Panc1 (cell line): ENCODE data around the gene TES. TPM values are rescaled to one million over a fixed set of nuclear protein-coding genes. Genes with fewer than 3 reads are reported as not detected.

ENCODE experiments used
- ATAC-seq: fragments of 200-7000 bp; cut with Tn5 transposase; 2 replicates; pipeline ENCODE4 v1.9.1; 2020; ENCODE audit warnings: mild to moderate bottlenecking, moderate library complexity
- BruUV-seq: library from RNA; stranded (reverse); fragments of 400-500 nt; replicated peaks from 2 replicates; lab custom pipeline; 2021; lab: Mats Ljungman, UMichigan
- CTCF ChIA-PET: fragments of 300-600 bp; sonication (Branson Sonifier 250); formaldehyde crosslinking; loops from one replicate; lab custom pipeline; 2022; ENCODE audit warnings: antibody characterized with exemption; lab: Charles Lee
- POLR2A ChIA-PET: fragments of 300-600 bp; sonication (Branson Sonifier 250); formaldehyde crosslinking; loops from one replicate; lab custom pipeline; 2022; ENCODE audit warnings: antibody characterized with exemption; lab: Charles Lee
- DNase-seq: peaks from one replicate; pipeline ENCODE4 v3.0.0-alpha.2; 2010; ENCODE audit warnings: low read depth, low spot score
- H3K27ac ChIP-seq: 2 replicates; pipeline ENCODE4 v1.5.1; 2011; ENCODE audit warnings: mild to moderate bottlenecking, low read length, inconsistent platforms
- H3K27me3 ChIP-seq: fragments of 200-500 bp; sonication (Bioruptor generic); 2 replicates; pipeline ENCODE4 v1.6.0; 2014; ENCODE audit warnings: low read length, inconsistent platforms; ENCODE audit not compliant: control insufficient read depth, insufficient read depth
- H3K36me3 ChIP-seq: fragments of 200-500 bp; sonication (Bioruptor generic); 2 replicates; pipeline ENCODE4 v1.5.1; 2014; ENCODE audit warnings: inconsistent platforms, mild to moderate bottlenecking, low read length, moderate library complexity; ENCODE audit not compliant: control insufficient read depth, insufficient read depth
- H3K4me1 ChIP-seq: 2 replicates; pipeline ENCODE4 v1.5.1; 2011; ENCODE audit warnings: inconsistent platforms, mild to moderate bottlenecking, low read length, moderate library complexity; ENCODE audit not compliant: control insufficient read depth, insufficient read depth
- H3K4me3 ChIP-seq, 2 experiments: 2 replicates each; pipeline ENCODE4 v1.5.1; 2011 to 2012; ENCODE audit warnings: low read depth in 2 of 2, low read length in 2 of 2, mild to moderate bottlenecking in 2 of 2, inconsistent platforms in 1 of 2, moderate library complexity in 1 of 2
- H3K9me3 ChIP-seq: fragments of 200-500 bp; sonication (Bioruptor generic); 2 replicates; pipeline ENCODE4 v1.5.1; 2014; ENCODE audit warnings: low read depth, mild to moderate bottlenecking, inconsistent platforms, low read length, moderate library complexity; ENCODE audit not compliant: control insufficient read depth, insufficient read depth
- CTCF ChIP-seq: fragments of 450-650 bp; IDR thresholded peaks from 2 replicates; pipeline ENCODE4 v1.5.1; 2017; ENCODE audit warnings: mild to moderate bottlenecking
- POLR2AphosphoS5 ChIP-seq: IDR thresholded peaks from 2 replicates; pipeline ENCODE4 v1.6.1; 2012; ENCODE audit warnings: mild to moderate bottlenecking, low read depth, low read length, moderate library complexity
- REST ChIP-seq, 2 experiments: IDR thresholded peaks; 2 replicates each; pipeline ENCODE4 v1.6.1; 2011 to 2012; ENCODE audit warnings: low read depth in 2 of 2, control low read depth in 1 of 2, low read length in 1 of 2, mild to moderate bottlenecking in 1 of 2, moderate library complexity in 1 of 2; ENCODE audit not compliant: insufficient read depth in 1 of 2
- SIN3A ChIP-seq: IDR thresholded peaks from 2 replicates; pipeline ENCODE4 v1.6.1; 2012; ENCODE audit warnings: low read depth, mild to moderate bottlenecking, low read length, moderate library complexity, borderline replicate concordance; ENCODE audit not compliant: insufficient read depth
- TCF7L2 ChIP-seq: IDR thresholded peaks from 2 replicates; pipeline ENCODE4 v1.6.1; 2011; ENCODE audit warnings: mild to moderate bottlenecking, low read depth, low read length, inconsistent platforms
- in situ Hi-C: cut with HindIII; loops from 2 replicates; pipeline ENCODE4 v1.10.0; 2016; ENCODE audit warnings: low sequenced_read_pairs, low pct_unique_long_range_greater_than_20kb
- intact Hi-C: fragments of 100-400 bp; cut with micrococcal nuclease; formaldehyde crosslinking; loops from one replicate; pipeline ENCODE4 v1.10.0; 2022; ENCODE audit not compliant: unreplicated experiment
- total RNA-seq: library from RNA; stranded (reverse); gene quantifications from one replicate; pipeline ENCODE4 v1.2.1, GENCODE V29; 2021; ENCODE audit not compliant: unreplicated experiment

Gene TES
- total RNA-seq, 1 experiment from 2014 or later, result 99.4 TPM

DNA sequence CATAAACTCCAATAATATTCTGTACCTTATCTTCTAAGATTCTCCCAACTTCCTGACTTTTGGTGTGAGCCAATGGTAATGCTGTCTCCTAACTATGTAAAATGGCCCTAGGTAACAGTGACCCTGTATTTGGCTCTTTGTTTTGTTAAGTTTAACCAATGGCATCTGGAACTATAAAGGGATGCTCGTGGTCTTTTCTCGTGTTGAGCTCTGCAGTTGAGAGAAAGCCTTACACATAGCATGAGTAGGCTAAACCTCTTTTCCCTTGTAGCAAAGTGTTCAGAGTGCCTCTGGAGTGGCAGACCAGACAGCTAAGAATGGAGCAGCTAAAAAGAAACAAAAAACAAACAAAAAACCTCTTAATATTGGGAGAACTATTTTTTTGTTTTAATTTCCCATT is 5.2 kb downstream of the TES start:
- Histone ChIP-seq H3K27me3 (no peaks in the 10 kb centered on the region), H3K4me1 (peaks cover 80% of the 10 kb centered on the region), H3K9me3 (no peaks in the 10 kb centered on the region), H3K4me3 (no peak overlapping the region), H3K27ac (peak overlapping the region; percentile 83), H3K36me3 (no peaks in the 10 kb centered on the region)
- no TSS peak for BruUV-seq
- DNase-seq (no peak), ATAC-seq (no peak)
- CTCF ChIA-PET, result no interaction called here
- in situ Hi-C loops (no loop called here), intact Hi-C loops (loop anchor here (5.0 kb wide), 1 partner anchor 38 kb away; no protein-coding TSS in a partner anchor)
- TF ChIP-seq REST (IDR thresholded peaks at IDR 0.05; ENCODE audit: insufficient read depth in 1 of 2, low read depth in 2 of 2, low read length in 1 of 2) (no peak), POLR2AphosphoS5 (no peak), CTCF (no peak), TCF7L2 (no peak), SIN3A (no peak)
- POLR2A ChIA-PET, result no interaction called here

DNA sequence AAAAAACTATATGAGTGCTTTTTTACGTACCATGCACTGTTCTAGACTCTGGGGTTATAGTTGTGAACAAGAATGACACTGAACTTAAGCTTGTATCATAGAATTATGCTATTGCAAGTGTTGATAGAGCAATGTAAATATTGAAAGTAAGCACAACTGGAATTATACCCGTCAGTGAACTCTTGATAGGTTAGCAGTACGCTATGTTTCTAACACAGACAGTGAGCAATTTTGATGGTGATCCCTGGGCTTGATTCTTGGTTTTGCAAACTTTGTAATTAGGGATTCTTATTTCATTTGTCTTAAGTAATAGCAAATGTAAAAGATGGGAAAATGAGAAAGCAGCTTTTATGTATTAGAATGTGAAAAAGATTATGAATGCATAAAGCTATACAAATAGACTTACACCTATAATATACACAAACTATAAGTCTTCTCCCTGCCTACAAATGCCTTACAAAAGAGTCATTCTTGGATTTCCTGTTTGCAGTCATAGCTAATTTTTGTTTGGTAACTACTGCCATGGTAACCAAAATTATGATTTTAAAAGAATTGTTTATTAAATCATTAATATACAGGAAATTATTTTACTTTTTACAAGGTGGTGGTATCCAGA is 6.7 kb downstream of the TES start:
- Histone ChIP-seq H3K4me3 (no peak overlapping the region), H3K4me1 (peaks cover 95% of the 10 kb centered on the region), H3K27me3 (no peaks in the 10 kb centered on the region), H3K9me3 (no peaks in the 10 kb centered on the region), H3K36me3 (no peaks in the 10 kb centered on the region), H3K27ac (peak overlapping the region; percentile 83)
- no peak for TF ChIP-seq REST (IDR thresholded peaks at IDR 0.05; ENCODE audit: insufficient read depth in 1 of 2, low read depth in 2 of 2, low read length in 1 of 2)
- no peak for TF ChIP-seq CTCF
- no peak for TF ChIP-seq TCF7L2
- no peak for TF ChIP-seq SIN3A
- TF ChIP-seq POLR2AphosphoS5, result no peak
- no TSS peak for BruUV-seq
- intact Hi-C loops, result loop anchor here (5.0 kb wide), 1 partner anchor 40 kb away; no protein-coding TSS in a partner anchor
- ATAC-seq, result no peak
- in situ Hi-C loops, result no loop called here
- ChIA-PET CTCF (interaction anchor here (1.0 kb wide), 1 partner anchor 37 kb away, joined by 3 read pairs; no protein-coding TSS in a partner anchor), POLR2A (interaction anchor here (0.6 kb wide), 1 partner anchor 202 kb away, joined by 3 read pairs; no protein-coding TSS in a partner anchor)
- no peak for DNase-seq
